H1 (cell line): ENCODE measurements around the gene ZBTB46. TPM values are rescaled to one million over a fixed set of nuclear protein-coding genes. Genes with fewer than 3 reads are reported as not detected.

ENCODE experiments used
- CTCF ChIA-PET: fragments of 300-600 bp; sonication (Branson Sonifier 250); formaldehyde crosslinking; loops from one replicate; lab custom pipeline; 2021; ENCODE audit not compliant: partially characterized antibody; lab: Charles Lee
- POLR2A ChIA-PET: fragments of 300-600 bp; sonication (Branson Sonifier 250); formaldehyde crosslinking; loops from one replicate; lab custom pipeline; 2021; ENCODE audit warnings: inconsistent platforms; ENCODE audit not compliant: partially characterized antibody; lab: Charles Lee
- DNase-seq, 2 experiments: peaks; one replicate each; pipeline versions ENCODE4 v3.0.0 to v3.0.0-alpha.2; 2010 to 2022; ENCODE audit warnings: low spot score in 2 of 2, low read depth in 1 of 2, mixed read lengths in 1 of 2
- FAIRE-seq: peaks from 2 replicates; lab custom pipeline; 2011; peaks lifted over from hg19 to GRCh38; lab: Jason Lieb, UNC
- H2AFZ ChIP-seq: 2 replicates; pipeline ENCODE4 v1.8.1; 2012; ENCODE audit warnings: low read length, inconsistent platforms
- H2AK5ac ChIP-seq: 2 replicates; pipeline ENCODE4 v1.6.1; 2013; ENCODE audit warnings: low read depth, low read length
- H2BK120ac ChIP-seq: replicated peaks from 2 replicates; pipeline ENCODE3; 2013; ENCODE audit warnings: low read depth, low read length, inconsistent platforms
- H2BK12ac ChIP-seq: 2 replicates; pipeline ENCODE4 v1.6.1; 2013; ENCODE audit warnings: low read depth, low read length
- H2BK15ac ChIP-seq: 2 replicates; pipeline ENCODE4 v1.6.1; 2013; ENCODE audit warnings: low read length
- H2BK20ac ChIP-seq: 2 replicates; pipeline ENCODE4 v1.6.1; 2013; ENCODE audit warnings: low read length
- H2BK5ac ChIP-seq: 2 replicates; pipeline ENCODE4 v1.6.1; 2013; ENCODE audit warnings: low read depth, low read length
- H3K14ac ChIP-seq: 2 replicates; pipeline ENCODE4 v1.6.1; 2013; ENCODE audit warnings: inconsistent platforms; ENCODE audit not compliant: insufficient read length
- H3K18ac ChIP-seq: 2 replicates; pipeline ENCODE4 v1.6.1; 2013; ENCODE audit warnings: low read length; ENCODE audit errors: extremely low read depth
- H3K23ac ChIP-seq: 2 replicates; pipeline ENCODE4 v1.6.1; 2013; ENCODE audit warnings: inconsistent platforms; ENCODE audit not compliant: insufficient read length
- H3K23me2 ChIP-seq: 2 replicates; pipeline ENCODE4 v1.6.1; 2013; ENCODE audit warnings: low read depth, low read length
- H3K27ac ChIP-seq: 2 replicates; pipeline ENCODE4 v1.6.1; 2011; ENCODE audit warnings: low read depth, low read length, inconsistent platforms
- H3K27me3 ChIP-seq, 4 experiments: replicated peaks in 1 of 4; 1 replicate in 1 of 4; 2 replicates in 3 of 4; pipeline versions ENCODE4 v1.6.1 to v1.8.1; 2011 to 2013; ENCODE audit warnings: low read length in 3 of 4, mild to moderate bottlenecking in 3 of 4, inconsistent platforms in 2 of 4, mixed read lengths in 2 of 4, moderate library complexity in 1 of 4; ENCODE audit not compliant: control insufficient read depth in 3 of 4, insufficient read depth in 3 of 4; ENCODE audit errors: extremely low read depth in 1 of 4
- H3K36me3 ChIP-seq, 4 experiments: 2 replicates each; pipeline versions ENCODE4 v1.6.1 to v1.8.1; 2011 to 2013; ENCODE audit warnings: mild to moderate bottlenecking in 4 of 4, low read length in 3 of 4, moderate library complexity in 2 of 4, control low read depth in 1 of 4, inconsistent platforms in 1 of 4; ENCODE audit not compliant: insufficient read depth in 4 of 4, control insufficient read depth in 2 of 4
- H3K4ac ChIP-seq: replicated peaks from 2 replicates; pipeline ENCODE3; 2013; ENCODE audit warnings: low read length, low read depth, mixed read lengths, inconsistent platforms; ENCODE audit not compliant: insufficient read length
- H3K4me1 ChIP-seq, 4 experiments: replicated peaks in 1 of 4; 1 replicate in 1 of 4; 2 replicates in 3 of 4; pipeline versions ENCODE4 v1.6.1 to v1.8.1; 2011 to 2013; ENCODE audit warnings: low read length in 3 of 4, inconsistent platforms in 2 of 4, mixed read lengths in 1 of 4; ENCODE audit not compliant: insufficient read depth in 4 of 4, control insufficient read depth in 3 of 4
- H3K4me2 ChIP-seq, 2 experiments: 2 replicates each; pipeline versions ENCODE4 v1.6.1 to v1.8.1; 2011 to 2013; ENCODE audit warnings: low read depth in 2 of 2, low read length in 2 of 2, control low read depth in 1 of 2, inconsistent platforms in 1 of 2, mild to moderate bottlenecking in 1 of 2; ENCODE audit not compliant: insufficient read depth in 1 of 2
- H3K4me3 ChIP-seq, 4 experiments: fragments of 200-600, 300-600 bp in 1 of 4; sonication (generic), shearing (Covaris generic), sonication (Bioruptor Twin) in 1 of 4; 2 replicates each; pipeline versions ENCODE4 v1.5.1 to v1.8.1; 2011 to 2016; ENCODE audit warnings: low read length in 4 of 4, low read depth in 3 of 4, control low read depth in 2 of 4, inconsistent platforms in 2 of 4, mild to moderate bottlenecking in 2 of 4, mixed read lengths in 1 of 4, moderate library complexity in 1 of 4; ENCODE audit not compliant: insufficient read depth in 2 of 4; ENCODE audit errors: extremely low read depth in 1 of 4
- H3K56ac ChIP-seq: replicated peaks from 2 replicates; pipeline ENCODE3; 2013; ENCODE audit warnings: low read depth, mild to moderate bottlenecking, mixed read lengths, low read length, inconsistent platforms; ENCODE audit not compliant: insufficient read length
- H3K79me1 ChIP-seq: 2 replicates; pipeline ENCODE4 v1.6.1; 2013; ENCODE audit warnings: low read depth, low read length, control low read depth
- H3K79me2 ChIP-seq, 2 experiments: 2 replicates each; pipeline versions ENCODE4 v1.6.1 to v1.8.1; 2012 to 2013; ENCODE audit warnings: low read length in 2 of 2, mild to moderate bottlenecking in 2 of 2, inconsistent platforms in 1 of 2; ENCODE audit not compliant: insufficient read depth in 2 of 2, control insufficient read depth in 1 of 2
- H3K9ac ChIP-seq, 4 experiments: replicated peaks in 1 of 4; 1 replicate in 1 of 4; 2 replicates in 3 of 4; pipeline versions ENCODE4 v1.6.1 to v1.8.1; 2011 to 2013; ENCODE audit warnings: low read depth in 3 of 4, low read length in 3 of 4, control low read depth in 2 of 4, mild to moderate bottlenecking in 2 of 4, moderate library complexity in 2 of 4, inconsistent platforms in 1 of 4; ENCODE audit errors: extremely low read depth in 1 of 4
- H3K9me3 ChIP-seq, 2 experiments: 2 replicates each; pipeline versions ENCODE4 v1.6.1 to v1.8.1; 2012 to 2013; ENCODE audit warnings: mild to moderate bottlenecking in 2 of 2, moderate library complexity in 2 of 2, control low read depth in 1 of 2, inconsistent platforms in 1 of 2, low read depth in 1 of 2, low read length in 1 of 2, mixed read lengths in 1 of 2; ENCODE audit not compliant: insufficient read depth in 2 of 2
- H4K20me1 ChIP-seq, 2 experiments: replicated peaks in 1 of 2; 2 replicates each; pipeline versions ENCODE3 to v1.8.1; 2011 to 2013; ENCODE audit warnings: inconsistent platforms in 2 of 2, low read length in 2 of 2, mild to moderate bottlenecking in 1 of 2; ENCODE audit not compliant: insufficient read depth in 2 of 2, control insufficient read depth in 1 of 2
- H4K5ac ChIP-seq: 2 replicates; pipeline ENCODE4 v1.6.1; 2013; ENCODE audit warnings: low read length, low read depth, mixed read lengths, inconsistent platforms; ENCODE audit not compliant: insufficient read length
- H4K8ac ChIP-seq: 2 replicates; pipeline ENCODE4 v1.8.0; 2013; ENCODE audit warnings: mild to moderate bottlenecking, moderate library complexity, low read length, inconsistent platforms; ENCODE audit not compliant: insufficient read depth; ENCODE audit errors: extremely low read depth
- H4K91ac ChIP-seq: replicated peaks from 2 replicates; pipeline ENCODE3; 2013; ENCODE audit warnings: low read length, mixed read lengths, inconsistent platforms; ENCODE audit not compliant: insufficient read length
- BCL11A ChIP-seq, 2 experiments: IDR thresholded peaks; one replicate each; pipeline ENCODE4 v1.6.1; 2011; ENCODE audit warnings: low read depth in 2 of 2, low read length in 2 of 2, mild to moderate bottlenecking in 2 of 2
- JUN ChIP-seq: IDR thresholded peaks from 2 replicates; pipeline ENCODE4 v1.6.1; 2011; ENCODE audit warnings: low read depth, mild to moderate bottlenecking, improper control_type of control experiment, low read length
- KDM5A ChIP-seq: fragments of 200-600 bp; IDR thresholded peaks from 2 replicates; pipeline ENCODE4 v1.7.1; 2012; ENCODE audit warnings: mild to moderate bottlenecking, low read length, inconsistent platforms, mixed read lengths
- NRF1 ChIP-seq: IDR thresholded peaks from 2 replicates; pipeline ENCODE4 v1.6.1; 2011; ENCODE audit warnings: mild to moderate bottlenecking, low read depth, low read length, improper control_type of control experiment
- RNF2 ChIP-seq: fragments of 200-900, 300-1000 bp; sonication (generic); IDR thresholded peaks from 2 replicates; pipeline ENCODE4 v1.7.1; 2016; ENCODE audit warnings: borderline replicate concordance, low read depth, mild to moderate bottlenecking, antibody characterized with exemption, low read length; ENCODE audit not compliant: poor library complexity, severe bottlenecking; ENCODE audit errors: missing control alignments
- SIN3A ChIP-seq, 2 experiments: IDR thresholded peaks in 1 of 2; conservative IDR thresholded peaks in 1 of 2; 2 replicates each; pipeline ENCODE4 v1.6.1; 2011 to 2012; ENCODE audit warnings: low read length in 2 of 2, improper control_type of control experiment in 1 of 2, low read depth in 1 of 2, mild to moderate bottlenecking in 1 of 2
- SIX5 ChIP-seq: IDR thresholded peaks from 2 replicates; pipeline ENCODE4 v1.6.1; 2011; ENCODE audit warnings: mild to moderate bottlenecking, low read depth, low read length
- SRF ChIP-seq: IDR thresholded peaks from 2 replicates; pipeline ENCODE4 v1.6.1; 2011; ENCODE audit warnings: mild to moderate bottlenecking, low read depth, low read length, moderate library complexity
- SUZ12 ChIP-seq: fragments of 200-600 bp; sonication (generic); IDR thresholded peaks from 2 replicates; pipeline ENCODE4 v1.6.1; 2012; ENCODE audit warnings: mild to moderate bottlenecking, inconsistent platforms, low read length, moderate library complexity, mixed read lengths
- YY1 ChIP-seq: IDR thresholded peaks from 2 replicates; pipeline ENCODE4 v1.6.1; 2011; ENCODE audit warnings: low read depth, mild to moderate bottlenecking, low read length
- WGBS, 2 experiments: shearing (Covaris generic) in 1 of 2; methylation state at CpG; one replicate each; pipeline versions ENCODE4 v1.1.6 to v1.1.7; 2013 to 2015; ENCODE audit warnings: low lambda C conversion rate in 2 of 2, mixed read lengths in 2 of 2, inconsistent platforms in 1 of 2, low coverage in 1 of 2, missing lambda C conversion rate in 1 of 2; ENCODE audit not compliant: insufficient replicate concordance in 2 of 2, insufficient coverage in 1 of 2, insufficient read length in 1 of 2; ENCODE audit errors: extremely low coverage in 1 of 2, missing lambda C conversion rate in 1 of 2; 5-methylcytosine and 5-hydroxymethylcytosine counted together
- polyA plus RNA-seq, 7 experiments: library from polyadenylated mRNA; depleted of rRNA in 3 of 7; stranded (reverse) in 5 of 7; unstranded in 2 of 7; fragments of >200 nt in 5 of 7; fragments of 200-250 nt in 2 of 7; gene quantifications; 1 replicate in 5 of 7; 2 replicates in 1 of 7; 4 replicates in 1 of 7; pipeline versions ENCODE4 v1.2.1 to v1.2.3, GENCODE V29; 2011 to 2013; ENCODE audit warnings: missing spikeins in 2 of 7, mixed read lengths in 2 of 7
- total RNA-seq: library from RNA; stranded (reverse); fragmentation: NEBNext Ultra II Directional; extraction: Animal tissue kit (Norgen Biotek cat#: 25700); gene quantifications from 2 replicates; pipeline ENCODE4 v1.2.1, GENCODE V29; 2021
- TF ChIP-seq, protein P1 (sequence below), 3 experiments: IDR thresholded peaks; 1 replicate in 2 of 3; 2 replicates in 1 of 3; pipeline versions ENCODE4 v1.5.1 to v1.6.1; 2011; ENCODE audit warnings: low read length in 3 of 3, mild to moderate bottlenecking in 3 of 3, inconsistent platforms in 2 of 3, low read depth in 1 of 3, moderate library complexity in 1 of 3; ENCODE audit not compliant: insufficient read depth in 1 of 3; ENCODE audit errors: control extremely low read depth in 1 of 3

ZBTB46 gene
- total and polyA plus RNA-seq, 2 of the 8 experiments (the other 6 are each of a cell fraction or from before 2014, with no cell fraction given), result 6.4 to 22.4 TPM

DNA sequence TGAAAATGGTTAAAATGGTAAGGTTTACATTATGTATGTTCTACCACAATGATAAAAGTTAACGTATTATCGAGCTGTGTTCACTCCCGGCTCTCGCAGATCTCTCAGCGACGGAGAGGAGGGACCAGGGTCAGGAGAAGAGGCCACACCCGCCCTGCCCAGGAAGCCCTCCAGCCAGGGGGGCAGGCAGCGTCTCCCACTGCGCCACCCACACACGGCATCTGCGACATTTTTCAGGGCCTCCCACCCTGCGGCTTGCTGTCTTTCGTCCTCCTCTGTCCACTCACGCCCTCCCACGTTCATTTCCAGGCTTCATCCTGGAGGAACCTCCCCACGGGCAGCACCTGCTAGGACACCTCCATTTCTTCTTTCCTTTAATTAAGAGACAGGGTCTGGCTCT, 43.3 kb downstream of the ZBTB46 start:
- H3K4me1 ChIP-seq, result no peaks in the 10 kb centered on the region; a peak in 1 of 7 replicates
- no peak overlapping the region for H4K5ac ChIP-seq
- H3K4me3 ChIP-seq, result no peak overlapping the region
- peaks cover 2 to 13% (median 7%) of the 10 kb centered on the region in 4 experiments; a peak in 4 of 8 replicates for H3K36me3 ChIP-seq
- no peak overlapping the region for H3K27ac ChIP-seq
- no peaks in the 10 kb centered on the region for H3K9me3 ChIP-seq
- H2BK5ac ChIP-seq, result no peak overlapping the region
- FAIRE-seq (no peak), DNase-seq (no peak)
- 93% methylated on average over 16 of the region's 16 CpGs; no CpG with 5 or more reads in 1 of the 2 experiments for WGBS, 2 experiments
- no peak overlapping the region for H2AK5ac ChIP-seq
- H4K8ac ChIP-seq, result no peak overlapping the region
- no peak overlapping the region for H2AFZ ChIP-seq
- H2BK12ac ChIP-seq, result no peak overlapping the region
- H3K23me2 ChIP-seq, result no peaks in the 10 kb centered on the region
- H3K79me1 ChIP-seq, result peaks cover 5% of the 10 kb centered on the region
- no peak overlapping the region for H2BK120ac ChIP-seq
- no peak overlapping the region for H3K14ac ChIP-seq
- POLR2A ChIA-PET, result interaction anchor here (1.0 kb wide), 1 partner anchor 10 kb away, joined by 3 read pairs; no protein-coding TSS in a partner anchor
- peaks cover 0 to 7% of the 10 kb centered on the region in 2 experiments; a peak in 1 of 4 replicates for H3K79me2 ChIP-seq
- peaks cover 0 to 6% of the 10 kb centered on the region in 2 experiments for H4K20me1 ChIP-seq
- no peak overlapping the region for H3K4ac ChIP-seq
- H3K23ac ChIP-seq, result no peak overlapping the region
- H3K4me2 ChIP-seq, result no peak overlapping the region
- no peak overlapping the region for H4K91ac ChIP-seq
- H3K56ac ChIP-seq, result no peak overlapping the region
- H3K27me3 ChIP-seq, result no peaks in the 10 kb centered on the region
- no peak overlapping the region for H2BK20ac ChIP-seq
- H2BK15ac ChIP-seq, result no peak overlapping the region
- CTCF ChIA-PET, result interaction anchor here (0.8 to 15.2 kb wide), 9 partner anchors 7 to 130 kb away, joined by 3 to 191 read pairs (median 9); no protein-coding TSS in a partner anchor
- no peak overlapping the region for H3K18ac ChIP-seq
- H3K9ac ChIP-seq, result no peak overlapping the region
- TF ChIP-seq RNF2 (no peak), SRF (no peak), JUN (no peak), SIN3A (conservative IDR thresholded peaks at IDR 0.05 in 1 of 2, IDR thresholded peaks at IDR 0.05 in 1 of 2; ENCODE audit: low read depth in 1 of 2, low read length in 2 of 2) (no peak), KDM5A (no peak), SUZ12 (no peak), BCL11A (IDR thresholded peaks at IDR 0.05; ENCODE audit: low read depth in 2 of 2, low read length in 2 of 2) (no peak), YY1 (no peak), SIX5 (no peak), NRF1 (no peak)
- TF ChIP-seq, protein P1, sequence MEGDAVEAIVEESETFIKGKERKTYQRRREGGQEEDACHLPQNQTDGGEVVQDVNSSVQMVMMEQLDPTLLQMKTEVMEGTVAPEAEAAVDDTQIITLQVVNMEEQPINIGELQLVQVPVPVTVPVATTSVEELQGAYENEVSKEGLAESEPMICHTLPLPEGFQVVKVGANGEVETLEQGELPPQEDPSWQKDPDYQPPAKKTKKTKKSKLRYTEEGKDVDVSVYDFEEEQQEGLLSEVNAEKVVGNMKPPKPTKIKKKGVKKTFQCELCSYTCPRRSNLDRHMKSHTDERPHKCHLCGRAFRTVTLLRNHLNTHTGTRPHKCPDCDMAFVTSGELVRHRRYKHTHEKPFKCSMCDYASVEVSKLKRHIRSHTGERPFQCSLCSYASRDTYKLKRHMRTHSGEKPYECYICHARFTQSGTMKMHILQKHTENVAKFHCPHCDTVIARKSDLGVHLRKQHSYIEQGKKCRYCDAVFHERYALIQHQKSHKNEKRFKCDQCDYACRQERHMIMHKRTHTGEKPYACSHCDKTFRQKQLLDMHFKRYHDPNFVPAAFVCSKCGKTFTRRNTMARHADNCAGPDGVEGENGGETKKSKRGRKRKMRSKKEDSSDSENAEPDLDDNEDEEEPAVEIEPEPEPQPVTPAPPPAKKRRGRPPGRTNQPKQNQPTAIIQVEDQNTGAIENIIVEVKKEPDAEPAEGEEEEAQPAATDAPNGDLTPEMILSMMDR (IDR thresholded peaks at IDR 0.05; ENCODE audit: control extremely low read depth in 1 of 3, insufficient read depth in 1 of 3, low read depth in 1 of 3, low read length in 3 of 3), result no peak
